Measurements from ENCODE around the gene UROC1.

Gene UROC1

DNA sequence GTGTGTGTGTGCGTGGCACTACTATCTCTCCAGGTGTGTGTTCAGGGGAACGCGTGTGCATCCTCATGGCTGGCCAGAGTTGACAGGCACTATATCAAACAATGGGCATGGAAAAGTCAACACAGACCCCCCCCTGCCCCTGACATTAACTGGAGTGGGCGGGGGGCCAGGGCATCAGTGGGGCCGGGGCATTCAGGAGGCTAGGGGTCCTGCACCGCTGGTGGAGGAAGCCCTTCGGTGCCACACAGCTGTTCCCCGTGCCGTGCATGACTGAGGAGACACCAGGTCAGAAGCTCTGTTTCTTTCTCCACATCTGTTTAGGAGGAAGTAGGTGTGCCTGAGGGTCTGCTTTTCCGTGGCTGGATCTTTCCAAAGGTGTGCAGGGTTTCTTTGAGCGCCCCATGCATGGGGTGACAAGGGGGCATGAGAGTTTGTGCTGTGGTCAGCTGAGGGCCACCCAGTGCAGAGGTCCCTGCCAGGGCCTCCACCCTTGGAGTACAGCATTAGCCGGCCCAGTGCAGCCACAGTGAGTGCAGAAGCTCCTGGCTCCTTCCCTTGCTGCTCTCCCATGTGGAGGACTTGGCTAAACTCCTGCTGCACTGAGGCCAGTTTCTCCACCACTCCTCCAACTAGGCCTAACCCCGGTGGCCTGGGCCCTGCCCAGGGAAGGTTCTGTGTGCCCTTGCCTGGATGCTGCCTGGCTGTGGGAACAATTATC, 33.7 kb upstream of the UROC1 start:
- no peak for DNase-seq (ENCODE audit: low read depth in 2 of 2)
- H3K4me3 ChIP-seq (replicated peaks in 1 of 2; ENCODE audit: low read depth in 2 of 2, low read length in 2 of 2), result no peak overlapping the region
- TF ChIP-seq, protein P1, sequence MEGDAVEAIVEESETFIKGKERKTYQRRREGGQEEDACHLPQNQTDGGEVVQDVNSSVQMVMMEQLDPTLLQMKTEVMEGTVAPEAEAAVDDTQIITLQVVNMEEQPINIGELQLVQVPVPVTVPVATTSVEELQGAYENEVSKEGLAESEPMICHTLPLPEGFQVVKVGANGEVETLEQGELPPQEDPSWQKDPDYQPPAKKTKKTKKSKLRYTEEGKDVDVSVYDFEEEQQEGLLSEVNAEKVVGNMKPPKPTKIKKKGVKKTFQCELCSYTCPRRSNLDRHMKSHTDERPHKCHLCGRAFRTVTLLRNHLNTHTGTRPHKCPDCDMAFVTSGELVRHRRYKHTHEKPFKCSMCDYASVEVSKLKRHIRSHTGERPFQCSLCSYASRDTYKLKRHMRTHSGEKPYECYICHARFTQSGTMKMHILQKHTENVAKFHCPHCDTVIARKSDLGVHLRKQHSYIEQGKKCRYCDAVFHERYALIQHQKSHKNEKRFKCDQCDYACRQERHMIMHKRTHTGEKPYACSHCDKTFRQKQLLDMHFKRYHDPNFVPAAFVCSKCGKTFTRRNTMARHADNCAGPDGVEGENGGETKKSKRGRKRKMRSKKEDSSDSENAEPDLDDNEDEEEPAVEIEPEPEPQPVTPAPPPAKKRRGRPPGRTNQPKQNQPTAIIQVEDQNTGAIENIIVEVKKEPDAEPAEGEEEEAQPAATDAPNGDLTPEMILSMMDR (IDR thresholded peaks at IDR 0.05; ENCODE audit: low read depth, low read length), result no peak

- DNase-seq (ENCODE audit: low read depth in 2 of 2), result no peak
- H3K4me3 ChIP-seq (replicated peaks in 1 of 2; ENCODE audit: low read depth in 2 of 2, low read length in 2 of 2), result no peak overlapping the region
- TF ChIP-seq, protein P1 (IDR thresholded peaks at IDR 0.05; ENCODE audit: low read depth, low read length), result no peak
Observed at GRCh38 chr3:126550488-126551051, 33.0 kb upstream of the UROC1 start.

DNA sequence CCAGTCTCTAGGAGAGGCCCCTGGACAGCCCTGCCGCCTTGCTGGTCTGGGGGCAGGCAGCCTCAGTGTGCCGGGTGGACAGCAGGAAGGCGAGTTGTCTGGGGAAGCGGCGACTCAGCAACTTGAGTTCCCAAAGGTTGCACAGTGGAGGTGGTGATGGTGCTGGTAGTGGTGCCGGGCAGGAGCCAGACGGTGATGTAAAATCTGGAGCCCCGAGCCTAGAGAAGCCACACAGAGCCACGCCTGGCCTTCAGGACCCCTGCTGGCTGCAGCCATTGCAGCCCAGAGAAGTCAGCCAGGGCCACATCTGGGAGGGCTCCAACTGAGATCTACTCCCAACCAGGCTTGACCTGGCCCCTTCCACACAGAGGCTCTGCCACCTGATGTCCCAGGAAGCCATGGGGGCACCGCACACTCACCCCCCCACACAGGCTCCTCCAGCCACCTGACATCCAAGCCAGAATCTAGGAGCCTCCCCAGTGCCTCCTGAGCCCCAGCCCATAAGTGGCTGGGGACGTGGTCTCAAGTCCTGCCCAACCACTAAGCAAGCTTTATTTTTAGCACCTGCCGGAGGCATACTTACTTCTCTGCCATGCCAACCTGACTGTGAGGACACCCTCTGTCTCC, 32.4 kb upstream of the UROC1 start:
- TF ChIP-seq, protein P1 (IDR thresholded peaks at IDR 0.05; ENCODE audit: low read depth, low read length), result no peak
- no peak overlapping the region for H3K4me3 ChIP-seq (replicated peaks in 1 of 2; ENCODE audit: low read depth in 2 of 2, low read length in 2 of 2)
- DNase-seq (ENCODE audit: low read depth in 2 of 2), result no peak

DNA sequence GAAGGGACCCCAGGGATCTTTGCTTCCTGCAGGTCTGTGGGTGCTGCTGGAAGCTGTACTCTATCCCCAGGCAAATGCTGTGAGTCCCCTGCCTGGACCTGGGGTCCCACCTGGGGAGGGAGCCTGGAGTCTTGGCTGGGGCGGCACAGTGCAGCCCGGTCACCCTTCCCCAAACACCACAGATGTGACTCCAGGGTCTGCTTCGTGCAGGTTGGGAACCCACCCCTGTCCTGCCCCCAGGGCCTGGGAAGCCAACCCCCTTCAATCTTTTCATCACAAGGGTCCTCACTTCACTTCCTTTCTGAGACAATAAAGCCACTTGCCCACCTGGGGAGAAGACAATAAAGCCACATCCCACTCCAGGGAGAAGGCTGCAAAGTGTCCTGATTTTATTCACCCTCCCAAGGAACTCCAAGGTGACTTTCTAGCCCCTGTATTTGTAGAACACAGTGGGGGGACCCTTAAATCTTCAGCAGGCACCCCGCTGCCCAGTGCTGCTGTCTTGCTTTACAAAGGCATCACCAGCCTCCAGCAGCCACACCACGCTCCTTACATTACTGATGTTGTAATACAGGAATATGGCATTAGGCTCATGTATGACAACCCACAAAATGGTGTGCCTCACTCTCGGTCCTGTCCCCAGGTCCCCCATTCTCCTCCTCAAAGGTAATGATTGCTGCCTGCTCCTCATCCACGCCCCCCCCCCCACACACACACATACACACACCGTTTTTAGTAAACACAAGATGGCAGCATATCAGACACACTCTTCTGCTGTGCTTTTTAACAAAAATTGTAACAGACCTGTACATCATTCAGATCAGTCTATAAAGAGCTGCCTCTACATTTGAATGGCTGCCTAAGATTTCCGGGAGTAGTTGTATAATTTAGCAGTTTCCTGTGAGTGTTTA, 31.2 kb upstream of the UROC1 start:
- TF ChIP-seq, protein P1 (IDR thresholded peaks at IDR 0.05; ENCODE audit: low read depth, low read length), result no peak
- no peak for DNase-seq (ENCODE audit: low read depth in 2 of 2)
- no peak overlapping the region for H3K4me3 ChIP-seq (replicated peaks in 1 of 2; ENCODE audit: low read depth in 2 of 2, low read length in 2 of 2)

- no peak for DNase-seq (ENCODE audit: low read depth in 2 of 2)
- TF ChIP-seq, protein P1 (IDR thresholded peaks at IDR 0.05; ENCODE audit: low read depth, low read length), result no peak
Observed at GRCh38 chr3:126547721-126548120, 30.1 kb upstream of the UROC1 start.

GRCh38 chr3:126546549-126547239, 29.1 kb upstream of the UROC1 start:
- TF ChIP-seq, protein P1 (IDR thresholded peaks at IDR 0.05; ENCODE audit: low read depth, low read length), result no peak
- no peak overlapping the region for H3K4me3 ChIP-seq (replicated peaks in 1 of 2; ENCODE audit: low read depth in 2 of 2, low read length in 2 of 2)
- no peak for DNase-seq (ENCODE audit: low read depth in 2 of 2)

More at GRCh38 chr3:126547721-126548120, 30.1 kb upstream of the UROC1 start:
- H3K4me3 ChIP-seq (replicated peaks in 1 of 2; ENCODE audit: low read depth in 2 of 2, low read length in 2 of 2), result no peak overlapping the region
